ENCODE measurements around the gene SLFN13. TPM values are rescaled to one million over a fixed set of nuclear protein-coding genes. Genes with fewer than 3 reads are reported as not detected.

SLFN13 gene
- total RNA-seq, 1 experiment from 2014 or later, result 0.10 TPM

GRCh38 chr17:35468475-35468874, 19.9 kb upstream of the SLFN13 start (continued):
- TF ChIP-seq POLR2AphosphoS5 (IDR thresholded peaks at IDR 0.05; ENCODE audit: low read depth, low read length), result no peak
- no peak for TF ChIP-seq MAX (IDR thresholded peaks at IDR 0.05)

- H3K4me1 ChIP-seq (ENCODE audit: control insufficient read depth in 1 of 2, insufficient read depth in 2 of 2, low read length in 2 of 2), result no peaks in the 10 kb centered on the region
- intact Hi-C loops (cut with micrococcal nuclease), result no loop called here
- no peaks in the 10 kb centered on the region for H3K36me3 ChIP-seq (ENCODE audit: control insufficient read depth in 1 of 2, insufficient read depth in 2 of 2, low read length in 2 of 2)
- no peak overlapping the region for H3K4me2 ChIP-seq (ENCODE audit: low read length)
- no peak for ATAC-seq
- ChIA-PET POLR2A (no interaction called here), RAD21 (ENCODE audit: low non-redundant PET in 1 of 2, low total read pairs in 2 of 2, uncharacterized antibody in 2 of 2, unreplicated experiment in 2 of 2) (no interaction called here), CTCF (no interaction called here)
- no peaks in the 10 kb centered on the region for H4K20me1 ChIP-seq (ENCODE audit: insufficient read depth)
- no peak for DNase-seq (ENCODE audit: low read depth, low spot score)
- no peak for TF ChIP-seq SIN3A (IDR thresholded peaks at IDR 0.05; ENCODE audit: low read depth)
- no peak for TF ChIP-seq EGR1 (IDR thresholded peaks at IDR 0.05; ENCODE audit: low read depth)
- no peak for TF ChIP-seq CBX3 (IDR thresholded peaks at IDR 0.05; ENCODE audit: low read depth)
- TF ChIP-seq CTCF (IDR thresholded peaks at IDR 0.05 in 2 of 3, conservative IDR thresholded peaks at IDR 0.05 in 1 of 3; ENCODE audit: borderline replicate concordance in 1 of 3, insufficient read depth in 1 of 3, low read depth in 2 of 3, low read length in 2 of 3), result no peak
- TF ChIP-seq SRF (IDR thresholded peaks at IDR 0.05; ENCODE audit: low read depth), result no peak
- H3K79me2 ChIP-seq (ENCODE audit: insufficient read depth, low read length), result no peaks in the 10 kb centered on the region
- no peak overlapping the region for H3K9ac ChIP-seq (ENCODE audit: low read length)
- H3K9me3 ChIP-seq (ENCODE audit: control insufficient read depth in 1 of 2, insufficient read depth in 1 of 2, low read depth in 1 of 2, low read length in 2 of 2), result no peaks in the 10 kb centered on the region
- no peak overlapping the region for H3K4me3 ChIP-seq (replicated peaks in 1 of 2; ENCODE audit: low read depth in 1 of 2, low read length in 2 of 2)
- H3K9me2 ChIP-seq (ENCODE audit: insufficient read depth), result no peaks in the 10 kb centered on the region
- no peak overlapping the region for H2AFZ ChIP-seq (ENCODE audit: low read depth, low read length, poor library complexity, severe bottlenecking)
- H3K27ac ChIP-seq (ENCODE audit: low read depth, low read length), result no peak overlapping the region
- peaks cover 32% of the 10 kb centered on the region for H3K27me3 ChIP-seq (ENCODE audit: insufficient read depth, low read length)
- no TSS peak for BruUV-seq (replicated peaks)
Measured at GRCh38 chr17:35467824-35468223, 19.3 kb upstream of the SLFN13 start.
